Measurements from ENCODE around the gene CTSC.

DNA sequence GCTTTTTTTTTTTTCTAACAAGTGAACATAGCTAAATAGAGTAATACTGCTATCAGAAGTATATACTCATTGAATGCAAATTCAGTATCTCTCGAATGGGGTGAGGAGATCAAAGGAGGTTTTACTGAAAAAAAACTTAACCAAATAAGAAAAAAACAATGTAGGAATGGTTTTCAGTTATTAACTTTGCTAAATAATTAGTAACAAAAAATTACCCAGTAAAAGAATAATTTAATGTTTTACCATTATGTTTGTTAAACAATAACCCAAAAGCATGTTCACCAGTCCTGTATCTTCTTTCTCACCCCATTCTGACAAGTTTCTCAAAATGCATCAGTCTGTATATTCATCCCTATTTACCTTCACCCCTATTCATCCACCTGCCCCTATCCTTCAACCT lies 22.6 kb upstream of the CTSC start:
- TF ChIP-seq RAD21 (conservative IDR thresholded peaks at IDR 0.05) (no peak), POLR2AphosphoS5 (IDR thresholded peaks at IDR 0.05) (no peak), TAF1 (IDR thresholded peaks at IDR 0.05; ENCODE audit: low read depth) (no peak)
- TF ChIP-seq, protein P1, sequence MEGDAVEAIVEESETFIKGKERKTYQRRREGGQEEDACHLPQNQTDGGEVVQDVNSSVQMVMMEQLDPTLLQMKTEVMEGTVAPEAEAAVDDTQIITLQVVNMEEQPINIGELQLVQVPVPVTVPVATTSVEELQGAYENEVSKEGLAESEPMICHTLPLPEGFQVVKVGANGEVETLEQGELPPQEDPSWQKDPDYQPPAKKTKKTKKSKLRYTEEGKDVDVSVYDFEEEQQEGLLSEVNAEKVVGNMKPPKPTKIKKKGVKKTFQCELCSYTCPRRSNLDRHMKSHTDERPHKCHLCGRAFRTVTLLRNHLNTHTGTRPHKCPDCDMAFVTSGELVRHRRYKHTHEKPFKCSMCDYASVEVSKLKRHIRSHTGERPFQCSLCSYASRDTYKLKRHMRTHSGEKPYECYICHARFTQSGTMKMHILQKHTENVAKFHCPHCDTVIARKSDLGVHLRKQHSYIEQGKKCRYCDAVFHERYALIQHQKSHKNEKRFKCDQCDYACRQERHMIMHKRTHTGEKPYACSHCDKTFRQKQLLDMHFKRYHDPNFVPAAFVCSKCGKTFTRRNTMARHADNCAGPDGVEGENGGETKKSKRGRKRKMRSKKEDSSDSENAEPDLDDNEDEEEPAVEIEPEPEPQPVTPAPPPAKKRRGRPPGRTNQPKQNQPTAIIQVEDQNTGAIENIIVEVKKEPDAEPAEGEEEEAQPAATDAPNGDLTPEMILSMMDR (IDR thresholded peaks at IDR 0.05; ENCODE audit: poor library complexity, severe bottlenecking), result no peak
